ENCODE results near the gene HIF1A. TPM values are rescaled to one million over a fixed set of nuclear protein-coding genes. Genes with fewer than 3 reads are reported as not detected.

Gene HIF1A
- total and polyA plus RNA-seq, 4 donors, result 43.8 to 173 (median 106) TPM

- ATAC-seq (ENCODE audit: low FRiP score), result no peak
- no peak for DNase-seq
- WGBS, 2 donors, result 94 to 100% methylated on average over 1 of the region's 1 CpG
Measured at GRCh38 chr14:61668282-61668681, 27.0 kb upstream of the HIF1A start.

GRCh38 chr14:61670576-61670975, 24.7 kb upstream of the HIF1A start:
- no peaks in the 10 kb centered on the region for H3K9me3 ChIP-seq (ENCODE audit: control insufficient read depth, low read length)
- no peaks in the 10 kb centered on the region for H3K4me1 ChIP-seq (ENCODE audit: control insufficient read depth in 1 of 2, insufficient read depth in 2 of 2, low read length in 2 of 2)
- intact Hi-C loops (cut with DNase I), result no loop called here
- H3K27me3 ChIP-seq (ENCODE audit: control insufficient read depth in 1 of 2, insufficient read depth in 2 of 2, low read length in 1 of 2), result no peaks in the 10 kb centered on the region
- H3K4me3 ChIP-seq (ENCODE audit: low read length in 2 of 2), result no peak overlapping the region
- H3K27ac ChIP-seq (ENCODE audit: low read depth in 1 of 2, low read length in 2 of 2), result no peak overlapping the region
- no peaks in the 10 kb centered on the region for H3K36me3 ChIP-seq (ENCODE audit: control insufficient read depth in 1 of 2, insufficient read depth in 2 of 2, low read length in 1 of 2)
- DNase-seq (no peak), ATAC-seq (ENCODE audit: low FRiP score) (no peak)
- 65 to 72% methylated on average over 7 of the region's 7 CpGs for WGBS, 2 donors

More at GRCh38 chr14:61668282-61668681, 27.0 kb upstream of the HIF1A start:
- Histone ChIP-seq H3K27me3 (ENCODE audit: control insufficient read depth in 1 of 2, insufficient read depth in 2 of 2, low read length in 1 of 2) (no peaks in the 10 kb centered on the region), H3K4me1 (ENCODE audit: control insufficient read depth in 1 of 2, insufficient read depth in 2 of 2, low read length in 2 of 2) (no peaks in the 10 kb centered on the region), H3K27ac (ENCODE audit: low read depth in 1 of 2, low read length in 2 of 2) (no peak overlapping the region), H3K4me3 (ENCODE audit: low read length in 2 of 2) (no peak overlapping the region), H3K9me3 (ENCODE audit: control insufficient read depth, low read length) (no peaks in the 10 kb centered on the region), H3K36me3 (ENCODE audit: control insufficient read depth in 1 of 2, insufficient read depth in 2 of 2, low read length in 1 of 2) (no peaks in the 10 kb centered on the region)
- intact Hi-C loops (cut with DNase I), result no loop called here

- H3K27ac ChIP-seq (ENCODE audit: low read depth in 1 of 2, low read length in 2 of 2), result no peak overlapping the region
- H3K27me3 ChIP-seq (ENCODE audit: control insufficient read depth in 1 of 2, insufficient read depth in 2 of 2, low read length in 1 of 2), result no peaks in the 10 kb centered on the region
- intact Hi-C loops (cut with DNase I), result no loop called here
- ATAC-seq (ENCODE audit: low FRiP score) (no peak), DNase-seq (no peak)
- no peak overlapping the region for H3K4me3 ChIP-seq (ENCODE audit: low read length in 2 of 2)
- WGBS, 2 donors, result 39 to 47% methylated on average over 3 of the region's 3 CpGs
- H3K9me3 ChIP-seq (ENCODE audit: control insufficient read depth, low read length), result no peaks in the 10 kb centered on the region
- no peaks in the 10 kb centered on the region for H3K4me1 ChIP-seq (ENCODE audit: control insufficient read depth in 1 of 2, insufficient read depth in 2 of 2, low read length in 2 of 2)
- no peaks in the 10 kb centered on the region for H3K36me3 ChIP-seq (ENCODE audit: control insufficient read depth in 1 of 2, insufficient read depth in 2 of 2, low read length in 1 of 2)
Measured at GRCh38 chr14:61671082-61671481, 24.2 kb upstream of the HIF1A start.

- DNase-seq (no peak), ATAC-seq (ENCODE audit: low FRiP score) (no peak)
- Histone ChIP-seq H3K27me3 (ENCODE audit: control insufficient read depth in 1 of 2, insufficient read depth in 2 of 2, low read length in 1 of 2) (no peaks in the 10 kb centered on the region), H3K36me3 (ENCODE audit: control insufficient read depth in 1 of 2, insufficient read depth in 2 of 2, low read length in 1 of 2) (no peaks in the 10 kb centered on the region), H3K4me1 (ENCODE audit: control insufficient read depth in 1 of 2, insufficient read depth in 2 of 2, low read length in 2 of 2) (no peaks in the 10 kb centered on the region), H3K4me3 (ENCODE audit: low read length in 2 of 2) (no peak overlapping the region), H3K27ac (ENCODE audit: low read depth in 1 of 2, low read length in 2 of 2) (no peak overlapping the region), H3K9me3 (ENCODE audit: control insufficient read depth, low read length) (no peaks in the 10 kb centered on the region)
- 94 to 96% methylated on average over 7 of the region's 7 CpGs for WGBS, 2 donors
- intact Hi-C loops (cut with DNase I), result no loop called here
Measured at GRCh38 chr14:61672796-61673195, 22.5 kb upstream of the HIF1A start.

GRCh38 chr14:61673305-61673704, 22.0 kb upstream of the HIF1A start:
- intact Hi-C loops (cut with DNase I), result no loop called here
- Histone ChIP-seq H3K4me1 (ENCODE audit: control insufficient read depth in 1 of 2, insufficient read depth in 2 of 2, low read length in 2 of 2) (no peaks in the 10 kb centered on the region), H3K9me3 (ENCODE audit: control insufficient read depth, low read length) (no peaks in the 10 kb centered on the region), H3K27me3 (ENCODE audit: control insufficient read depth in 1 of 2, insufficient read depth in 2 of 2, low read length in 1 of 2) (no peaks in the 10 kb centered on the region), H3K4me3 (ENCODE audit: low read length in 2 of 2) (no peak overlapping the region), H3K36me3 (ENCODE audit: control insufficient read depth in 1 of 2, insufficient read depth in 2 of 2, low read length in 1 of 2) (no peaks in the 10 kb centered on the region), H3K27ac (ENCODE audit: low read depth in 1 of 2, low read length in 2 of 2) (no peak overlapping the region)
- WGBS, 2 donors, result 59 to 62% methylated on average over 5 of the region's 5 CpGs
- DNase-seq (no peak), ATAC-seq (ENCODE audit: low FRiP score) (no peak)

- no peaks in the 10 kb centered on the region for H3K36me3 ChIP-seq (ENCODE audit: control insufficient read depth in 1 of 2, insufficient read depth in 2 of 2, low read length in 1 of 2)
- DNase-seq (no peak), ATAC-seq (ENCODE audit: low FRiP score) (no peak)
- no peak overlapping the region for H3K4me3 ChIP-seq (ENCODE audit: low read length in 2 of 2)
- H3K27me3 ChIP-seq (ENCODE audit: control insufficient read depth in 1 of 2, insufficient read depth in 2 of 2, low read length in 1 of 2), result no peaks in the 10 kb centered on the region
- WGBS, 2 donors, result 90 to 92% methylated on average over 3 of the region's 3 CpGs
- H3K4me1 ChIP-seq (ENCODE audit: control insufficient read depth in 1 of 2, insufficient read depth in 2 of 2, low read length in 2 of 2), result no peaks in the 10 kb centered on the region
- no peak overlapping the region for H3K27ac ChIP-seq (ENCODE audit: low read depth in 1 of 2, low read length in 2 of 2)
- intact Hi-C loops (cut with DNase I), result no loop called here
- no peaks in the 10 kb centered on the region for H3K9me3 ChIP-seq (ENCODE audit: control insufficient read depth, low read length)
Measured at GRCh38 chr14:61675291-61675690, 20.0 kb upstream of the HIF1A start.

GRCh38 chr14:61677479-61677878, 17.8 kb upstream of the HIF1A start:
- no peaks in the 10 kb centered on the region for H3K4me1 ChIP-seq (ENCODE audit: control insufficient read depth in 1 of 2, insufficient read depth in 2 of 2, low read length in 2 of 2)
- H3K36me3 ChIP-seq (ENCODE audit: control insufficient read depth in 1 of 2, insufficient read depth in 2 of 2, low read length in 1 of 2), result no peaks in the 10 kb centered on the region
- DNase-seq (no peak), ATAC-seq (ENCODE audit: low FRiP score) (no peak)
- no peaks in the 10 kb centered on the region for H3K27me3 ChIP-seq (ENCODE audit: control insufficient read depth in 1 of 2, insufficient read depth in 2 of 2, low read length in 1 of 2)
- intact Hi-C loops (cut with DNase I), result no loop called here
- no peak overlapping the region for H3K4me3 ChIP-seq (ENCODE audit: low read length in 2 of 2)
- no peak overlapping the region for H3K27ac ChIP-seq (ENCODE audit: low read depth in 1 of 2, low read length in 2 of 2)
- H3K9me3 ChIP-seq (ENCODE audit: control insufficient read depth, low read length), result no peaks in the 10 kb centered on the region

- H3K27me3 ChIP-seq (ENCODE audit: control insufficient read depth in 1 of 2, insufficient read depth in 2 of 2, low read length in 1 of 2), result no peaks in the 10 kb centered on the region
- H3K9me3 ChIP-seq (ENCODE audit: control insufficient read depth, low read length), result no peaks in the 10 kb centered on the region
- no peak overlapping the region for H3K27ac ChIP-seq (ENCODE audit: low read depth in 1 of 2, low read length in 2 of 2)
- ATAC-seq (ENCODE audit: low FRiP score) (no peak), DNase-seq (no peak)
- H3K36me3 ChIP-seq (ENCODE audit: control insufficient read depth in 1 of 2, insufficient read depth in 2 of 2, low read length in 1 of 2), result no peaks in the 10 kb centered on the region
- intact Hi-C loops (cut with DNase I), result no loop called here
- H3K4me1 ChIP-seq (ENCODE audit: control insufficient read depth in 1 of 2, insufficient read depth in 2 of 2, low read length in 2 of 2), result no peaks in the 10 kb centered on the region
- H3K4me3 ChIP-seq (ENCODE audit: low read length in 2 of 2), result no peak overlapping the region
- 55 to 66% methylated on average over 2 of the region's 2 CpGs for WGBS, 2 donors
Measured at GRCh38 chr14:61678975-61679374, 16.3 kb upstream of the HIF1A start.

GRCh38 chr14:61681413-61681812, 13.9 kb upstream of the HIF1A start:
- Histone ChIP-seq H3K27ac (ENCODE audit: low read depth in 1 of 2, low read length in 2 of 2) (no peak overlapping the region), H3K27me3 (ENCODE audit: control insufficient read depth in 1 of 2, insufficient read depth in 2 of 2, low read length in 1 of 2) (no peaks in the 10 kb centered on the region), H3K36me3 (ENCODE audit: control insufficient read depth in 1 of 2, insufficient read depth in 2 of 2, low read length in 1 of 2) (no peaks in the 10 kb centered on the region), H3K4me3 (ENCODE audit: low read length in 2 of 2) (no peak overlapping the region), H3K9me3 (ENCODE audit: control insufficient read depth, low read length) (no peaks in the 10 kb centered on the region), H3K4me1 (ENCODE audit: control insufficient read depth in 1 of 2, insufficient read depth in 2 of 2, low read length in 2 of 2) (no peaks in the 10 kb centered on the region)
- intact Hi-C loops (cut with DNase I), result no loop called here
- 93 to 95% methylated on average over 6 of the region's 6 CpGs for WGBS, 2 donors
- DNase-seq (no peak), ATAC-seq (ENCODE audit: low FRiP score) (no peak)
